ENCODE results near the gene MROH9. TPM values are rescaled to one million over a fixed set of nuclear protein-coding genes. Genes with fewer than 3 reads are reported as not detected.

MROH9 gene
- total RNA-seq, 4 donors from 2014 or later = not detected

- TF ChIP-seq POLR2A (IDR thresholded peaks at IDR 0.05) = no peak
- TF ChIP-seq EP300 (IDR thresholded peaks at IDR 0.05) = no peak
- no peak for TF ChIP-seq CTCF (IDR thresholded peaks at IDR 0.05)
- no peak for TF ChIP-seq POLR2AphosphoS5 (IDR thresholded peaks at IDR 0.05)
Observed at GRCh38 chr1:171090604-171091003, 155.3 kb downstream of the MROH9 start, which contains the start of gene FMO3. Gene FMO3, plus strand, starts transcription at chr1:171090905. Its CDS starts 1,754 bp downstream, at chr1:171092659.

GRCh38 chr1:171103862-171104261 lies 168.5 kb downstream of the MROH9 start:
- H3K4me3 ChIP-seq = no peak overlapping the region
- no peaks in the 10 kb centered on the region for H3K9me3 ChIP-seq
- H3K27me3 ChIP-seq = no peaks in the 10 kb centered on the region
- H3K4me1 ChIP-seq = peaks cover 0 to 14% (median 0%) of the 10 kb centered on the region in 3 donors
- WGBS, 2 donors (ENCODE audit: low coverage in 1 of 2) = 83 to 93% methylated on average over 1 of the region's 1 CpG
- no peaks in the 10 kb centered on the region for H3K36me3 ChIP-seq
- no peak overlapping the region for H3K27ac ChIP-seq
- TF ChIP-seq POLR2A (IDR thresholded peaks at IDR 0.05) = no peak
- no peak for TF ChIP-seq POLR2AphosphoS5 (IDR thresholded peaks at IDR 0.05)
- TF ChIP-seq EP300 (IDR thresholded peaks at IDR 0.05) = no peak
- TF ChIP-seq CTCF (IDR thresholded peaks at IDR 0.05) = no peak
- no peak for ATAC-seq

More at GRCh38 chr1:171090604-171091003, 155.3 kb downstream of the MROH9 start, which contains the start of gene FMO3:
- Histone ChIP-seq H3K36me3 (no peaks in the 10 kb centered on the region), H3K27me3 (no peaks in the 10 kb centered on the region), H3K27ac (no peak within 1 kb of the TSS), H3K4me1 (no peaks in the 10 kb centered on the region), H3K4me3 (no peak within 1 kb of the TSS), H3K9me3 (no peaks in the 10 kb centered on the region)
- 81 to 88% methylated on average over 5 of the region's 5 CpGs for WGBS, 2 donors (ENCODE audit: low coverage in 1 of 2)
- ATAC-seq = no peak

GRCh38 chr1:171107262-171107940 lies 172.1 kb downstream of the MROH9 start:
- H3K4me1 ChIP-seq = peaks cover 0 to 14% (median 0%) of the 10 kb centered on the region in 3 donors
- WGBS, 2 donors (ENCODE audit: low coverage in 1 of 2) = 38 to 65% methylated on average over 3 of the region's 3 CpGs
- ATAC-seq = peak; percentile 66
- H3K27ac ChIP-seq = peak overlapping the region in 2 of 4 donors; percentile 11 to 13
- TF ChIP-seq EP300 (IDR thresholded peaks at IDR 0.05) (no peak), POLR2A (IDR thresholded peaks at IDR 0.05) (no peak), CTCF (IDR thresholded peaks at IDR 0.05) (peak in 1 of 4 experiments; percentile 23), POLR2AphosphoS5 (IDR thresholded peaks at IDR 0.05) (no peak)
- no peak overlapping the region for H3K4me3 ChIP-seq
- no peaks in the 10 kb centered on the region for H3K9me3 ChIP-seq
- H3K36me3 ChIP-seq = no peaks in the 10 kb centered on the region
- no peaks in the 10 kb centered on the region for H3K27me3 ChIP-seq

GRCh38 chr1:171107969-171108368 lies 172.6 kb downstream of the MROH9 start:
- no peaks in the 10 kb centered on the region for H3K36me3 ChIP-seq
- peaks cover 0 to 14% (median 0%) of the 10 kb centered on the region in 3 donors for H3K4me1 ChIP-seq
- peak overlapping the region in 3 of 4 donors; percentile 11 to 13 (median 12) for H3K27ac ChIP-seq
- 82 to 88% methylated on average over 6 to 8 of the region's 8 CpGs for WGBS, 2 donors (ENCODE audit: low coverage in 1 of 2)
- no peaks in the 10 kb centered on the region for H3K27me3 ChIP-seq
- no peak overlapping the region for H3K4me3 ChIP-seq
- H3K9me3 ChIP-seq = no peaks in the 10 kb centered on the region
- TF ChIP-seq POLR2AphosphoS5 (IDR thresholded peaks at IDR 0.05) = no peak
- TF ChIP-seq CTCF (IDR thresholded peaks at IDR 0.05) = no peak
- TF ChIP-seq POLR2A (IDR thresholded peaks at IDR 0.05) = no peak
- no peak for TF ChIP-seq EP300 (IDR thresholded peaks at IDR 0.05)
- ATAC-seq = no peak

GRCh38 chr1:171109966-171110365 lies 174.6 kb downstream of the MROH9 start:
- ATAC-seq = no peak
- no peak for TF ChIP-seq CTCF (IDR thresholded peaks at IDR 0.05)

More at GRCh38 chr1:171109966-171110365, 174.6 kb downstream of the MROH9 start:
- H3K4me3 ChIP-seq = no peak overlapping the region
- H3K36me3 ChIP-seq = no peaks in the 10 kb centered on the region
- no peaks in the 10 kb centered on the region for H3K9me3 ChIP-seq
- no peak overlapping the region for H3K27ac ChIP-seq
- peaks cover 0 to 14% (median 0%) of the 10 kb centered on the region in 3 donors for H3K4me1 ChIP-seq
- no peaks in the 10 kb centered on the region for H3K27me3 ChIP-seq
- WGBS, 2 donors (ENCODE audit: low coverage in 1 of 2) = 74 to 82% methylated on average over 6 to 7 of the region's 7 CpGs

All from gastroesophageal sphincter (tissue), 4 donors.